GM19455 (cell line): ENCODE measurements around the gene SLC17A6.

Source experiments
- ATAC-seq: cut with Tn5 transposase; IDR thresholded peaks from one replicate; pipeline ENCODE4 v1.9.1; 2021; ENCODE audit not compliant: unreplicated experiment

SLC17A6 gene

DNA sequence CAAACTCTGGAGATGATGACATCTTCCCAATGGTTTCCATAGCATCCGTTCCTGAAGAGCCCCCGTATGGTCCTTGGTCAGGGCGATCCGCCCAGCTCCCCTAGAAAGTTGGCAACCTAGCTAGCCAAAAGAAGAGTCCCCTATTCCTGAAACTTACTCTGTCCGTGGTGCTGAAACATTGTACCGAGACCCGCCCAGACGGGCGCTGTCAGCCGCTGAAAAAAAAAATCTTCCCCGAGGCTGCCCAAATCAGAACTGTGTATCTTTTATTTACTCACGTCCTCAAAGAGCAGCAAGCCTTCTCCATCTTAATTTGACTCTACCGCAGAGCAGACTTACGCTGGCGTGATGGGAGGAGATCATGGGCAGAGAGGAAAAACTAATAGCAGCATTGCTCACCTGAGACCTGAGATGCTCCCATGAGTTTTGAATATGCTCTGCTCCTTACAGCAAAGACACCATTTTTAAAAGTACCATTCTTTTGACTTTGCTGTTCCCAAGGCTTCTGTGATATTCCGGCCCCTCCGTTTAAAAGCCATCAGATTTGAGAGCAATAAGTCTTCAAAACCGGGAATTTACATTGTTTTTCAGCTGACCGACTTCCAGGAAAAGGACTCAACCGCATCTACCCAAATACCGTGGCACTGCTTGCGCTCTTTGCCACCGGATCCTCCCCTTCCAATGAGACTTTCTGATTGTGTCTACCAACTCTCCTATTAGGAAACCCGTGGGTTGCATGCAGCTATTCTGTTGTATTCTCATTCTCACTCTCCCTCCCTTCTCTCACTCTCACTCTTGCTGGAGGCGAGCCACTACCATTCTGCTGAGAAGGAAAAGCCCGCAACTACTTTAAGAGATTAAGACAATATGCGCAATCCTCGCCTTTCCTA is at the start of gene SLC17A6:
Gene SLC17A6, plus strand, starts transcription at position 786 of the 890 bp plus-strand sequence. CDS start 153 bp downstream, outside the sequence.
- ATAC-seq, result no peak

DNA sequence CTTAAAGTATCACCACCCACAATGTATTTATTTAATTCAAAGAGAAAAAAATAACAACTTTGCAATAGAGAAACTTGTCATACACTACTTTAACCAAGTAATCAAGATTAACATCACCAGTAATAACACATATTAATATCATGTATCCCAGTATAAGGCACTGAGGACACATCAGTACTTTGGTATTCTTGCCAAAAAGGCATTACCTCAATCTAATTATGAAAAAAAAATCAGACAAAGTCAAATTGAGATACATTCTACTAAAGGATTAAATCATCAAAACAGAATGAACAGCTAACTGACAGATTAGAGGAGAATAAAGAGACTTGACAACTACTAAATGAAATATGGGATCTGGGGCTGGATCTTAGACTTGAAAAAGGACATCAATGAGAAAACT is 35.8 kb upstream of the SLC17A6 start:
- no peak for ATAC-seq

DNA sequence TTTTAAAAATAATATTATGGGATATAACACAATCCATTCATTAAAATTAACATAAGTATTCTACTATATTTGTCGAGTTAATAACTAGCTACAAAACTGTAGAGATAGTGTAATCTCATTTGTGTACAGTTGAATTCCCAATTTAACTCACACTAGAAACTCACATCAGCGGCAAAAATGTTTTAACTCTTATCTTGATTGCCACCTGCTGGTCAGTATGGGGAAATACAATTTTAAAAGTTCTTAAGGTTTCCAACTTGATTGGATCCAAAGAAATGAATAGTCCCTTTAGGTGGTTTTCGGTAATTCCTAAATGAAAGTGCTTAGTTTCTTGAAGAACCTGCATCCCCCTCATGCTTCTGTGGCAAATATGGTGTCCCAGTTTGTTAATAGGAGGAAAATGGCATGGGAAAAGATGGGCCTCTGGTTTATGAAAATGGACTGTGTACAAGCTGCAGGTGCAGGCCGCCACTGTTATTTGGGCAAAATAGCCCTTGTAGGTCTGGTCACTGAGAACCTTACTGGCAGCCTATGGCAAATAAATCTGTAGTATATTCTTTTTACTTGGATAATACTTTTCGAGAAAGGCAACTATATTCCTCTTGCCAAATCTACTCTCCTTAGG is 33.7 kb upstream of the SLC17A6 start:
- ATAC-seq, result no peak

DNA sequence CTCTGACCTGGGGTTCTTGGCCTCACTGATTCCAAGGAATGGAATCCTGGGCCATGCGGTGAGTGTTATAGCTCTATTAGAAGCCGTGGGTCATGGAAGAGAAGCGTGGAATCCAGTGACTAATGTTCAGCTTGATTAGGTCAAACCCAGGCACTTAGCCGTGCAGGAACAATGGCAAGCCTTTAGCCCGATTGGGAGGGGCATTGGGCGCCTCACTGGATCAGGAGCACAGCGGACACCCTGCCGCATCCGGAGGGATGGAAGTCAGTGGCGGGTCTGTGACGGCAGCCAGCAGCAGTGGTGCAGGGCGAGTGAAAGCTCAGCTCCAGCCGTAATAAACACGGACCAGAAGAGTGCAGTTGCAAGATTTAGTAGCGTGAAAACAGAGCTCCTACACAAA is 20.5 kb upstream of the SLC17A6 start:
- ATAC-seq, result no peak

GRCh38 chr11:22331771-22332170 is 6.4 kb upstream of the SLC17A6 start:
- ATAC-seq, result no peak

DNA sequence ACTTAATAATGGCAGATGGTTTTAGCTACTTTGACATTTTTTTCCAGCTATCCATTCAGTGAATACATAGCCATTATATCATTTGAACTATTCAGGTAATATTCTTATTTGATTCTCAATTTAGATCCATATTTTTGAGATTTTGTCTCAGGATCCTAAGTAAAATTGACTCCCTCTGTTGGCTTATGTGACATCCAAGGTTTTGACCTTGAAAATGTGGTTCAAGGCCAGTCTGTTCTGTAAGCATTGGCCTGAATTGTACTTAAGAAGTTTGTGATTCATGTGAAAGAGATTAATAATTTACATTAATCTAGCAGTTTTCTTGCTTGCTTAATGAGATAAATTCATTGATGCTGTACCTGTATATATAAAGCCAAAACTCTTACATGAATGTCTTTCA is 1.6 kb upstream of the SLC17A6 start:
- no peak for ATAC-seq

- no peak for ATAC-seq
Measured at GRCh38 chr11:22339611-22340010, 1.4 kb downstream of the SLC17A6 start.

DNA sequence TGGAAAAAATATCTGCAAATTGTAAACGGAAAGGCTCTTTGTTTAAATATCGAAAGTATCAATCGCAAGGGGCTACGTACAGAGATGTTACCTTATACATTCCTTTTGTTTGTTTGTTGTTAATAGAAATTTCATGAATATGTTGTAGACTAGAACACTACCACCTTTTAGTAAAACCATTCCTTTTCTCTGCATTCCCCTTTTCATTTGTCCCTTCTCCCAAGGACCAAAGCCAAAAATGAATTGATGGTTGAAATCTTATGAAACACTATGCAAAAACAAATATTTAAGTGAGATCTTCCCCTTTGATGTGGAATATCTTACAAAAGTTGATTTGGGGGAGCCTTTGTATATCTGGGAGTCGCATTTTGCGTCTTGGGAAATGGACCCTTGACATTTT is 2.1 kb downstream of the SLC17A6 start:
- no peak for ATAC-seq

DNA sequence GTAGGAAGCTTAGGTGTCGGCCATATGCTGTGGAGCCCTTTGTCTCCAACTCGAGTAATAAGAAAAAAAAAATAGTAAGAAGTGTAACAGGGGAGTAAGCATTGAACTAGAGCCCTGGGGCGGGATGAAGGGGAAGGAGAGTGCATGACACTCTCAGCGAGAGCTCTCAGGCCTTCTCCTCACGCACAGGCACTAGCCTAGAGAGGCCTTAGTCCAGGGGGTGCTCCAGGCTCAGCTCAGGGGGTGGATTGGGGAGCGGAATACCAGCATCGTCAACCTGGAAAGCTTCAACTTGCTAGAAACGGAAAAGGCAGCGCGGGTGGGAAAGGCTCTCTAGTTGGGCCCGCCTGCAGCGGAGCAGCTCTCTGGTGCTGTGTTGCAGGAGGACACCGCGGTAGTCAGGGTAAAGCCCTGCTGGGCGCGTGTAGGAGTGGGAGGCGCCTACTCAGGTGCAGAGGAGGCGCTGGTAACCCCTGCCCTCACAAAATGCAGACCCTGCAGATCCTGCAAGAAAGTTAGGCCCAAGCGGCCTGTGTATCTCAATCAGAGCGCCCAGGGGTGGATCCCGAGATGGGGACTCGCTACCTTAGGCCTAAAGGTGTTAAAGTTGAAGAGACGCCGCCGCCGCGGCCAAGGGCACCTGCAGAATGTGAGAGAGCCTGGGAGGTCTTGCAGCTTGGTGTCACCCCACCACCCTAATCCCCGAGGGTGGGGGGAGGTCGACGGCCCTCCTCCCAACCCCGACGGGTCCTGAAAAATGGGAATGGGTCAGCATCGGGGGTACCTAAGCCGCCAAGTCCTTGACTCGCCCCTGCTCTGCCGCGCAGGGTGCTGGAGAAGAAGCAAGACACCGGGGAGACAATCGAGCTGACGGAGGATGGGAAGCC is 2.8 kb downstream of the SLC17A6 start:
- no peak for ATAC-seq

DNA sequence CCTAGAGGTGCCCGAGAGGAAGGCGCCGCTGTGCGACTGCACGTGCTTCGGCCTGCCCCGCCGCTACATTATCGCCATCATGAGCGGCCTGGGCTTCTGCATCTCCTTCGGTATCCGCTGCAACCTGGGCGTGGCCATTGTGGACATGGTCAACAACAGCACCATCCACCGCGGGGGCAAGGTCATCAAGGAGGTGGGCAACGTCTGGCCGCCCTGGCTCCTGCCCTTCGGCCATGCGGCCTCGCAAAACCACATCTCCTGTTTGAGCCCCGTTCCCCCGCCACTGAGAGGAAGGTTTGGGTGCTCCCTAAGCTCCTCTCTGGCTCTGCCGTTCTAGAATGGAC is 3.4 kb downstream of the SLC17A6 start:
- no peak for ATAC-seq

GRCh38 chr11:22342211-22343031 is 4.2 kb downstream of the SLC17A6 start:
- ATAC-seq, result no peak

DNA sequence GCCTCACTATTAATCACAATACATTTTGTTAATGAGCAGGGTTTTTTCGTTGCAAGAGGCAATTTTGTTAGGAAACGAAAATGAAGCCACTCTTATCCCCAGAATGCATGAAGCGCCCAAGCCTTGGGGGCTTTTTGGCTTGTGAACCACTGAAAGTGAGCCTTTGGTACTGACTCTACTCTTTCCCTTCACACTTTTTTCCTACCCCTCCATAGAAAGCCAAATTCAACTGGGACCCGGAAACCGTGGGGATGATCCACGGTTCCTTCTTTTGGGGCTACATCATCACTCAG is 4.8 kb downstream of the SLC17A6 start:
- ATAC-seq, result no peak

DNA sequence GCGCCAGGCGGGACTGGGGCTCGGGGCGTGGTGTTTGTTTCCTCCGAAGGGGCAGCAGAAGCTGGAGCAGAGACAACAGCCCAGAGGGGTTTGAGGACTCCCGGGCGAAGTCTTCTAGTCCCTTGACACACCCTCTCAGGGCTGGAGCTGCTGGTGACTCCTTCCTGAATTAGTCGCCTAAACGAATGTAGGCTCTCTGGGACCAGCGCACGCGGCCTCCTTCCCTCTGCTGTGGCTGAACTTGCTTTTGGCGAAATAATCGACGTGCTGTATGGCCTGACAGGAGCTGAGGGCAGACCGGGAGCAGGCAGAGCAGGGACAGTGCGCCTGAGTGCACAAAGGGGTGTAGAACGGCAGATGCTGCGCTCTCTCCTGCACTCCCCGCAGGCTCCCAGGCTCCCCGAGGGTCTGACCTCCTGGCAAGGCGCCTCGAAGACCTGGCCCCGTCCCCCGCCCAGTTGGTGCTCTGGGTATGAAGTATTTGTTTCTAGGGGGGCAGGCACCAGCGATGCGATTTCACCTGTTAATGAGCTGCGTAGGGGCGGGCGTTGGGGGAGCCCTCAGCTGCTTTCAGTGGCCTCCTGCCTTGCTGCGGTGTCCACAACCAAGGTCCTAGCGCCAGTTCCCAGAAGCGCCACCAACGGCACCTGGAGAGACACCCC is 5.3 kb downstream of the SLC17A6 start:
- ATAC-seq, result no peak

DNA sequence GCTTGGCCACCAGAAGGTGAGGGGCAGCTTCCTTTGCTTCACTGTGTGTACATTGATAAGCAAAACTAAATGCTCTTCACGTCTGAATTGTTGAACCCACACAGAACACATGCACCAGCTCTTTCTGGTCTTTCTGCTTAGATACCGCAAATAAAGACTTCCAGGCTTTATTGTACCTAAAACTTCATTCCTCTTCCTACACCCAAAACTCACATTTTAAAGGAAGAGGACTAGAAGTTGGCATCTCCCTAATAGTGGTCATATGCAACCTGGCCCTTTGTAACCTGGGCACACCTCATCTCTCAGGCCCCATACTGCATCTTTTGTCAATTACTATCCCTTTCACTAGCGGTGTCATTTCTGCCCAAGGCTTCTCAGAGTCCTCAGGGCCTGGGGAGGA is 5.9 kb downstream of the SLC17A6 start:
- no peak for ATAC-seq

DNA sequence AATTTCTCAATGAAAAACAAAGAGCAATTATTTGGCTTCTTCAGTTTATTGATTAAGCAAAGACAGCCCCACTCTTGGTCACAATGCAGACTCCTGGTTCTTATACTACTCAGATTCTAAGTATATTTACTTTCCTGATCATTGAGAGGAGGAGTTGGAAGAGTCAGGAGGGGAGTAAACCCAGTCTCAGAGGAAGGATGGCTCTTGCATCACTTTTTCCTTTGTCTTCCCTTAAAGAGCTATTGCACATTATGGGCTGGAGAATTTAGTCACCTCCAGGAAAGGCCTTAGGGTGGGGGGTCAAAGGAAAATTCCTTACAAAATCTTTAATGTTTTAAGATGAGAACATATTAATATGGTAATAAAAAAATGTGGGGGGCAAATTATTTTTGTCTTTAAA is 8.1 kb downstream of the SLC17A6 start:
- ATAC-seq, result no peak

DNA sequence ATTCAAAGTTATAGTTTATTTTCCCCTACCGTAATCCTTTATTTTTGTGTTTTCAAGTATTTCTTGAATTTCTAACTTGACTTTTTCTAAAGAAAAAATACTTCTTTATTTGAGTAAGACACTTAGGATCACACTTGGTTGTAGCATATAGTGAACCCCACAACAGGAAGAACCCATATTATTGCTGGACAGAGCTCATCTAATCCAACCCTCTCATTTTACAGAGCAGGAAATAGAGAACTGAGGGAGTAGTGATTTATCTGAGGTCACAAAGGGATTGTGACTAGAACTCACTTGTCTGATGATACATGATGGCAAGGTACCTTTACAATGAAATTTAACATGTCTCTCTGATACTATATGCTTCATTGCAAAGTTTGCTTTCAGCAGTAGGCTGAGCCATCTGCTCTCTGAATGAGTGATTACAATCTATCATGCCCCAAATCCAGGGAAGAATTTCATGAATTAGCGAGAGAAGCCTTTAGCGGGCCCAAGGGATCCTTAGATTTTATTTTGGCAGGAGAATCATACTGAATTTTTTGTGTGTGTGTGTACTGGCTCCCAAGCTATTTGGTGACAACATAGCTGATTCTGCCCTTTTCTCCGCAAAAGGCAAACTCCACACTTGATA is 9.8 kb downstream of the SLC17A6 start:
- ATAC-seq, result no peak

DNA sequence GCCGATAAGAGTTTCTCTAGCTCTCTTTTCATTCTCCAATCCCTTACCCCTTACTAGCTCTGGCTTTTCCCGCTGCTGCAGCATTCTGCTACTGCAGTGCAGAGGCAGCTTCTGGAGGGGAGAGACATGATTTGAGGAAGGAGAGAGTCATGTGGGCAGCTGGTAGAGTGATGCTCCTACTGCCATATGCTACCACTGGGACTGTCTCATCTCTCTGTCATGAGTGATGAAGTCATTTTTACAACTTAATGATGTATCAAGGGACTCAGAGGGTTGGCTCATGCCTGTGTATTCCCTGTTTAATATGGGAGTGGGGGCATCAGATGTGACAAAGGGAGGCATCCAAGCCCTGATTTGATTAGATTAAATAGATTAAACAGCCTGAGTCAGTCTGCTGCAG is 11.3 kb downstream of the SLC17A6 start:
- no peak for ATAC-seq

DNA sequence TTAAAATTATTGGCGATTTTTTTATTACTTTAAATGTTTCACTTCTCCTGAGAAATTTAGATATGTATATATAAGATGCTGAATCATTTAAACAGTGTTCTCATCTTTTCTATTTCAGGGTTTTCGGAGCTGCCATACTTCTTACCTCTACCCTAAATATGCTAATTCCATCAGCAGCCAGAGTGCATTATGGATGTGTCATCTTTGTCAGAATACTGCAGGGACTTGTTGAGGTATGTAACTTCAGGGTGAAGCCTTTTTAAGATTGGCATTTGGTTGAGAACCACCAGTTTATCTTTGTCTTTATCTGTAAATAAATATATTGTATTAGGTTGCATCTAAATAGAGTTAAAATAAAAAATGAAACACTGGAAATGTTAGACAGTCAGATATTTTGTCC is 21.1 kb downstream of the SLC17A6 start:
- no peak for ATAC-seq

- no peak for ATAC-seq
Measured at GRCh38 chr11:22371160-22371559, 33.0 kb downstream of the SLC17A6 start.

- no peak for ATAC-seq
Measured at GRCh38 chr11:22387126-22387525, 48.9 kb downstream of the SLC17A6 start.
